Endothelial cell of umbilical vein (primary cell): ENCODE results near the gene TMEM267. TPM values are rescaled to one million over a fixed set of nuclear protein-coding genes. Genes with fewer than 3 reads are reported as not detected.

Source experiments
- BruUV-seq: library from RNA; stranded (reverse); fragments of 400-500 nt; replicated peaks from 2 replicates; lab custom pipeline; 2021; lab: Mats Ljungman, UMichigan
- CTCF ChIA-PET: fragments of 300-600, 350-600 bp; sonication (Branson Sonifier 250); formaldehyde crosslinking; loops from one replicate; lab custom pipeline; 2021; ENCODE audit warnings: antibody characterized with exemption, inconsistent platforms; lab: Charles Lee
- POLR2A ChIA-PET: fragments of 300-600, 350-600 bp; sonication (Branson Sonifier 250); formaldehyde crosslinking; loops from one replicate; lab custom pipeline; 2021; ENCODE audit warnings: antibody characterized with exemption, inconsistent platforms; lab: Charles Lee
- DNase-seq: peaks from one replicate; pipeline ENCODE4 v3.0.0-alpha.2; 2011; ENCODE audit warnings: low read depth, low spot score
- FAIRE-seq: peaks from 2 replicates; lab custom pipeline; 2011; peaks lifted over from hg19 to GRCh38; lab: Jason Lieb, UNC
- H2AFZ ChIP-seq: 2 replicates; pipeline ENCODE4 v1.6.0; 2012; ENCODE audit warnings: low read depth, low read length, control low read depth, inconsistent platforms
- H3K27ac ChIP-seq: 2 replicates; pipeline ENCODE4 v1.5.1; 2011; ENCODE audit warnings: low read depth, mild to moderate bottlenecking, control low read depth, low read length, moderate library complexity; ENCODE audit not compliant: insufficient read depth
- H3K27me3 ChIP-seq, 2 experiments: 2 replicates each; pipeline versions ENCODE4 v1.6.0 to v1.6.1; 2011; ENCODE audit warnings: low read length in 2 of 2, mixed read lengths in 1 of 2; ENCODE audit not compliant: control insufficient read depth in 2 of 2, insufficient read depth in 2 of 2
- H3K36me3 ChIP-seq, 2 experiments: 2 replicates in 1 of 2; 3 replicates in 1 of 2; pipeline ENCODE4 v1.5.1; 2011; ENCODE audit warnings: low read length in 2 of 2, mild to moderate bottlenecking in 1 of 2, moderate library complexity in 1 of 2; ENCODE audit not compliant: control insufficient read depth in 2 of 2, insufficient read depth in 2 of 2; ENCODE audit errors: extremely low read depth in 1 of 2
- H3K4me1 ChIP-seq: 3 replicates; pipeline ENCODE4 v1.5.1; 2011; ENCODE audit warnings: mild to moderate bottlenecking, low read length; ENCODE audit not compliant: control insufficient read depth, insufficient read depth; ENCODE audit errors: extremely low read depth
- H3K4me2 ChIP-seq: 2 replicates; pipeline ENCODE4 v1.6.1; 2011; ENCODE audit warnings: low read length, control low read depth, mixed read lengths; ENCODE audit not compliant: insufficient read depth
- H3K4me3 ChIP-seq, 3 experiments: fragments of 200-600 bp in 1 of 3; sonication (generic), shearing (Covaris generic) in 1 of 3; replicated peaks in 1 of 3; 2 replicates each; pipeline ENCODE4 v1.5.1; 2011 to 2016; ENCODE audit warnings: control low read depth in 3 of 3, low read length in 3 of 3, mild to moderate bottlenecking in 2 of 3, inconsistent platforms in 1 of 3, low read depth in 1 of 3, moderate library complexity in 1 of 3; ENCODE audit not compliant: insufficient read depth in 1 of 3
- H3K79me2 ChIP-seq: 2 replicates; pipeline ENCODE4 v1.6.0; 2012; ENCODE audit warnings: low read length, inconsistent platforms; ENCODE audit not compliant: control insufficient read depth, insufficient read depth
- H3K9ac ChIP-seq: replicated peaks from 2 replicates; pipeline ENCODE3; 2011; ENCODE audit warnings: low read length, control low read depth; ENCODE audit not compliant: insufficient read depth; ENCODE audit errors: extremely low read depth
- H3K9me1 ChIP-seq: replicated peaks from 3 replicates; pipeline ENCODE4 v1.6.0; 2011; ENCODE audit warnings: mild to moderate bottlenecking, low read length; ENCODE audit not compliant: control insufficient read depth, insufficient read depth; ENCODE audit errors: extremely low read depth
- H3K9me3 ChIP-seq: replicated peaks from 2 replicates; pipeline ENCODE4 v1.5.1; 2012; ENCODE audit warnings: low read length, inconsistent platforms; ENCODE audit not compliant: control insufficient read depth, insufficient read depth
- H4K20me1 ChIP-seq: replicated peaks from 2 replicates; pipeline ENCODE3; 2011; ENCODE audit warnings: mild to moderate bottlenecking, low read length; ENCODE audit not compliant: control insufficient read depth, insufficient read depth; ENCODE audit errors: extremely low read depth
- CTCF ChIP-seq, 2 donors: IDR thresholded peaks; 1 replicate in 1 of 2; 2 replicates in 1 of 2; pipeline ENCODE4 v1.5.1; 2011; ENCODE audit warnings: low read length in 2 of 2, mild to moderate bottlenecking in 2 of 2, moderate library complexity in 2 of 2, control low read depth in 1 of 2, inconsistent platforms in 1 of 2, low read depth in 1 of 2; ENCODE audit not compliant: insufficient read depth in 1 of 2; ENCODE audit errors: extremely low read depth in 1 of 2
- EZH2 ChIP-seq: IDR thresholded peaks from 2 replicates; pipeline ENCODE4 v1.6.1; 2012; ENCODE audit warnings: borderline replicate concordance, low read depth, mild to moderate bottlenecking, moderate library complexity, low read length, inconsistent platforms; ENCODE audit not compliant: severe bottlenecking
- FOS ChIP-seq: IDR thresholded peaks from 2 replicates; pipeline ENCODE4 v1.6.1; 2011; ENCODE audit warnings: mild to moderate bottlenecking, low read length, moderate library complexity, borderline replicate concordance; ENCODE audit not compliant: insufficient read depth
- GATA2 ChIP-seq: IDR thresholded peaks from 2 replicates; pipeline ENCODE4 v1.7.0; 2011; ENCODE audit warnings: low read depth, mild to moderate bottlenecking, moderate library complexity, mixed read lengths, low read length; ENCODE audit not compliant: insufficient read length, insufficient read depth
- JUN ChIP-seq: IDR thresholded peaks from 2 replicates; pipeline ENCODE4 v1.6.1; 2011; ENCODE audit warnings: borderline replicate concordance, low read depth; ENCODE audit not compliant: insufficient read length, insufficient read depth
- MAX ChIP-seq: IDR thresholded peaks from 2 replicates; pipeline ENCODE4 v1.6.1; 2011; ENCODE audit not compliant: insufficient read depth, insufficient read length
- MYC ChIP-seq: IDR thresholded peaks from one replicate; pipeline ENCODE4 v1.6.1; 2011; ENCODE audit warnings: mild to moderate bottlenecking, low read depth, low read length
- POLR2A ChIP-seq: IDR thresholded peaks from 2 replicates; pipeline ENCODE4 v1.6.1; 2012; ENCODE audit warnings: low read depth, mild to moderate bottlenecking, control low read depth, low read length
- POLR2AphosphoS5 ChIP-seq: IDR thresholded peaks from 2 replicates; pipeline ENCODE4 v1.6.1; 2012; ENCODE audit warnings: low read depth, mild to moderate bottlenecking, control low read depth, low read length, moderate library complexity; ENCODE audit not compliant: insufficient read depth
- dilution Hi-C: fragments of 300-500 bp; cut with MboI; formaldehyde crosslinking; loops from one replicate; pipeline ENCODE4 v1.15.0; 2019; ENCODE audit warnings: low sequenced_read_pairs; ENCODE audit not compliant: extremely low pct_ligation_motif_present
- intact Hi-C: fragments of 100-400 bp; cut with micrococcal nuclease; formaldehyde crosslinking; loops from one replicate; pipeline ENCODE4 v1.10.0; 2022
- polyA plus RNA-seq, 4 experiments: library from polyadenylated mRNA; depleted of rRNA in 3 of 4; stranded (reverse) in 3 of 4; unstranded in 1 of 4; fragments of >200 nt; gene quantifications; 2 replicates each; pipeline versions ENCODE4 v1.2.1 to v1.2.3, GENCODE V29; 2011 to 2012; ENCODE audit warnings: missing spikeins in 1 of 4
- total RNA-seq: library from RNA; stranded (reverse); gene quantifications from 2 replicates; pipeline ENCODE4 v1.2.3, GENCODE V29; 2021

The TMEM267 gene
- total and polyA plus RNA-seq, 2 donors (not counting 3 experiments of a cell fraction or from before 2014, with no cell fraction given) = 5.4 to 8.6 TPM

GRCh38 chr5:43520615-43521014 lies 37.0 kb upstream of the TMEM267 start:
- CTCF ChIA-PET = no interaction called here
- no peak overlapping the region for H3K9ac ChIP-seq
- H2AFZ ChIP-seq = no peak overlapping the region
- peaks cover under 1% of the 10 kb centered on the region for H3K4me1 ChIP-seq
- H3K4me3 ChIP-seq = no peak overlapping the region
- H3K4me2 ChIP-seq = no peak overlapping the region
- no peak for TF ChIP-seq MAX
- TF ChIP-seq POLR2A = no peak
- TF ChIP-seq CTCF (IDR thresholded peaks at IDR 0.05; ENCODE audit: extremely low read depth in 1 of 2, insufficient read depth in 1 of 2, low read depth in 1 of 2, low read length in 2 of 2) = no peak
- no peak for TF ChIP-seq MYC
- no peak for TF ChIP-seq FOS
- no peak for TF ChIP-seq GATA2
- TF ChIP-seq JUN = no peak
- TF ChIP-seq POLR2AphosphoS5 = no peak
- TF ChIP-seq EZH2 = no peak
- H3K79me2 ChIP-seq = no peaks in the 10 kb centered on the region
- dilution Hi-C loops (no loop called here), intact Hi-C loops (no loop called here)
- H3K36me3 ChIP-seq = peaks cover 5 to 7% of the 10 kb centered on the region in 2 experiments
- H3K9me1 ChIP-seq = no peaks in the 10 kb centered on the region
- no TSS peak for BruUV-seq
- H3K27ac ChIP-seq = no peak overlapping the region
- DNase-seq = no peak
- H3K9me3 ChIP-seq = no peaks in the 10 kb centered on the region
- no peak for FAIRE-seq
- no peaks in the 10 kb centered on the region for H3K27me3 ChIP-seq
- POLR2A ChIA-PET = no interaction called here
- no peaks in the 10 kb centered on the region for H4K20me1 ChIP-seq
